Brain microvascular endothelial cell (primary cell): ENCODE results near the gene SMIM10L2A.

Experiments
- DNase-seq: peaks from one replicate; pipeline ENCODE4 v3.0.0-alpha.2; 2020
- H3K27ac ChIP-seq: fragments of 250-450 bp; sonication (Bioruptor Pico); 2 replicates; pipeline ENCODE4 v1.5.1; 2020; ENCODE audit warnings: mild to moderate bottlenecking, moderate library complexity
- H3K27me3 ChIP-seq: fragments of 250-450 bp; sonication (Bioruptor Pico); replicated peaks from 2 replicates; pipeline ENCODE4 v1.5.1; 2020; ENCODE audit warnings: mild to moderate bottlenecking
- H3K36me3 ChIP-seq: fragments of 250-450 bp; sonication (Bioruptor Pico); replicated peaks from 2 replicates; pipeline ENCODE4 v1.5.1; 2020; ENCODE audit warnings: mild to moderate bottlenecking
- H3K4me3 ChIP-seq: 2 replicates; pipeline ENCODE4 v1.5.1; 2011; ENCODE audit warnings: low read depth, mild to moderate bottlenecking, control low read depth, low read length, moderate library complexity
- CTCF ChIP-seq: IDR thresholded peaks from 2 replicates; pipeline ENCODE4 v1.5.1; 2011; ENCODE audit warnings: low read depth, mild to moderate bottlenecking, moderate library complexity, low read length, control low read depth, inconsistent platforms; ENCODE audit errors: missing control alignments
- in situ Hi-C: cut with HindIII; loops from 2 replicates; pipeline ENCODE4 v1.10.0; 2017; ENCODE audit warnings: low sequenced_read_pairs, low pct_ligation_motif_present

Gene SMIM10L2A

DNA sequence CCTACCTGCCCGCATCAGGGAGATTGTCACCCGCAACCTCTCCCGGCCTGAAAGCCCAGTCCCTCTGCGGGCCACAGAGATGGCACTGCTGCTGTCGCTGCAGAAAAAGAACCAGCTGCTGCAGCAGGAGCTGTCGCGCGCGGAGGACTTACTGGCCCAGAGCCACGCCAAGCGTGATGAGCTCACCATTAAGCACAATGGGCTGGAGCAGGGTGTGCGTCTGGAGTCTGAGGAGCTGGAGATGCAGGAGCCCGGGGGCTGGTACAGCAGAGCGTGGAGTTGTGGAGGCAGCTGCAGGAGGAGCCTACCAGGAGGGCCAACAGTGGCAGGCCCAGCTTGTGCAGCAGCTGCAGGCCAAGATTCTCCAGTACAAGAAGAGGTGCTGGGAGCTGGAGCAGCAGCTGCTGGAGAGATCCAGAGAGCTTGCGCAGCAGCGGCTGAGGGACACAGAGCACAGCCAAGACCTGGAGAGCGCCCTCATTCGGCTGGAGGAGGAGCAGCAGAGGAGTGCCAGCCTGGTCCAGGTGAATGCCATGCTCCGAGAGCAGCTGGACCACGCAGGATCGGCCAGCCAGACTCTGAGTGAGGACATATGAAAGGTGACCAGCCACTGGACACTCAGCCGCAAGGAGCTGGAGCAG lies 11.3 kb downstream of the SMIM10L2A start:
- no peak for DNase-seq
- in situ Hi-C loops, result no loop called here
- TF ChIP-seq CTCF, result no peak
- H3K4me3 ChIP-seq, result no peak overlapping the region
- no peaks in the 10 kb centered on the region for H3K36me3 ChIP-seq
- no peaks in the 10 kb centered on the region for H3K27me3 ChIP-seq
- no peak overlapping the region for H3K27ac ChIP-seq

- H3K27ac ChIP-seq, result no peak overlapping the region
- in situ Hi-C loops, result no loop called here
- H3K4me3 ChIP-seq, result no peak overlapping the region
- TF ChIP-seq CTCF, result no peak
- no peaks in the 10 kb centered on the region for H3K27me3 ChIP-seq
- no peak for DNase-seq
- no peaks in the 10 kb centered on the region for H3K36me3 ChIP-seq
These were observed 11.9 kb downstream of the SMIM10L2A start for GRCh38 chrX:135433531-135434257.

GRCh38 chrX:135434258-135435138 lies 12.8 kb downstream of the SMIM10L2A start:
- DNase-seq, result no peak
- Histone ChIP-seq H3K36me3 (no peaks in the 10 kb centered on the region), H3K27ac (no peak overlapping the region), H3K27me3 (no peaks in the 10 kb centered on the region), H3K4me3 (no peak overlapping the region)
- TF ChIP-seq CTCF, result no peak
- in situ Hi-C loops, result no loop called here

- no peak overlapping the region for H3K27ac ChIP-seq
- TF ChIP-seq CTCF, result no peak
- no peak for DNase-seq
- no peaks in the 10 kb centered on the region for H3K36me3 ChIP-seq
- in situ Hi-C loops, result no loop called here
- H3K4me3 ChIP-seq, result no peak overlapping the region
- H3K27me3 ChIP-seq, result no peaks in the 10 kb centered on the region
These were observed 13.6 kb downstream of the SMIM10L2A start for GRCh38 chrX:135435139-135435922.

DNA sequence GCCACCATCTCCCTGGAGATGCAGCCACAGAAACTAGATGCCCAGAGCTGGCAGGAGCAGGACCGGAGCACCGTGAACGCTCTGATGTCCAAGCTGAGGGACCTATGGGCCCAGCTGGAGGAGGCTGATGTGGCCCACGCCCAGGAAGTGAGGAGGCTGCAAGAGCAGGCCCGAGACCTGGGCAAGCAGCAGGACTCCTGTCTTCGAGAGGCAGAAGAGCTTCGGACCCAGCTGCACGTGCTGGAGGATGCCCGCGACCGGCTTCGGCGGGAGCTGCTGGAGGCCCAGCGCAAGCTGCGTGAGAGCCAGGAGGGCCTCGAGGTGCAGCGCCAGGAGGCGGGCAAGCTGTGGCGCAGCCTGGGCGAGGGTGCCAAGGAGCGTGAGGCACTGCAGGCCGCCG lies 14.2 kb downstream of the SMIM10L2A start:
- H3K36me3 ChIP-seq, result no peaks in the 10 kb centered on the region
- DNase-seq, result no peak
- no peak for TF ChIP-seq CTCF
- no peak overlapping the region for H3K27ac ChIP-seq
- H3K4me3 ChIP-seq, result no peak overlapping the region
- in situ Hi-C loops, result no loop called here
- no peaks in the 10 kb centered on the region for H3K27me3 ChIP-seq
